PC-3 (cell line): ENCODE data around the gene PRDM15. TPM values are rescaled to one million over a fixed set of nuclear protein-coding genes. Genes with fewer than 3 reads are reported as not detected.

ENCODE experiments used
- ATAC-seq: fragments of 200-7000 bp; cut with Tn5 transposase; 2 replicates; pipeline ENCODE4 v1.9.1; 2020; ENCODE audit warnings: mild to moderate bottlenecking, moderate library complexity
- BruUV-seq: library from RNA; stranded (reverse); fragments of 400-500 nt; replicated peaks from 2 replicates; lab custom pipeline; 2021; lab: Mats Ljungman, UMichigan
- CTCF ChIA-PET: fragments of 300-600 bp; sonication (Branson Sonifier 250); formaldehyde crosslinking; loops from one replicate; lab custom pipeline; 2022; ENCODE audit warnings: antibody characterized with exemption; lab: Charles Lee
- POLR2A ChIA-PET: fragments of 300-600 bp; sonication (Branson Sonifier 250); formaldehyde crosslinking; loops from one replicate; lab custom pipeline; 2022; ENCODE audit warnings: antibody characterized with exemption; ENCODE audit not compliant: unreplicated experiment; lab: Charles Lee
- DNase-seq: peaks from one replicate; pipeline ENCODE4 v3.0.0-alpha.2; 2015
- H2AFZ ChIP-seq: fragments of 300-600 bp; sonication (generic); 2 replicates; pipeline ENCODE4 v1.6.0; 2016; ENCODE audit warnings: antibody characterized with exemption, low read length
- H3F3A ChIP-seq: fragments of 300-600 bp; sonication (generic); one replicate; pipeline ENCODE4 v1.6.0; 2017; ENCODE audit warnings: antibody characterized with exemption, low read length, control low read depth, mild to moderate bottlenecking; ENCODE audit not compliant: unreplicated experiment
- H3K27ac ChIP-seq: fragments of 300-600 bp; sonication (generic); 2 replicates; pipeline ENCODE4 v1.5.1; 2016; ENCODE audit warnings: mild to moderate bottlenecking, low read length
- H3K27me3 ChIP-seq: fragments of 300-600 bp; sonication (generic); 2 replicates; pipeline ENCODE4 v1.6.1; 2016; ENCODE audit warnings: low read length, mixed read lengths
- H3K36me3 ChIP-seq: fragments of 300-600 bp; sonication (generic); 2 replicates; pipeline ENCODE4 v1.6.1; 2016; ENCODE audit warnings: low read depth, mixed run types, low read length, mixed read lengths
- H3K4me1 ChIP-seq: fragments of 300-600 bp; sonication (generic); 2 replicates; pipeline ENCODE4 v1.5.1; 2016; ENCODE audit warnings: low read length; ENCODE audit not compliant: insufficient read depth
- H3K4me2 ChIP-seq: fragments of 300-600 bp; sonication (generic); 2 replicates; pipeline ENCODE4 v1.6.0; 2016; ENCODE audit warnings: low read length
- H3K4me3 ChIP-seq: fragments of 300-600 bp; sonication (generic); 2 replicates; pipeline ENCODE4 v1.5.1; 2016; ENCODE audit warnings: mild to moderate bottlenecking, low read length, mixed read lengths
- H3K79me2 ChIP-seq: fragments of 300-600 bp; sonication (generic); 2 replicates; pipeline ENCODE4 v1.6.1; 2017; ENCODE audit warnings: low read length, mixed read lengths
- H3K9ac ChIP-seq: fragments of 300-600 bp; sonication (generic); 2 replicates; pipeline ENCODE4 v1.6.0; 2016; ENCODE audit warnings: mild to moderate bottlenecking, low read length
- H3K9me2 ChIP-seq: fragments of 300-600 bp; sonication (generic); replicated peaks from 2 replicates; pipeline ENCODE4 v1.6.1; 2016; ENCODE audit warnings: mixed run types, low read length, mixed read lengths
- H3K9me3 ChIP-seq: fragments of 300-600 bp; sonication (generic); 2 replicates; pipeline ENCODE4 v1.6.1; 2016; ENCODE audit warnings: low read length, mixed read lengths
- H4K20me1 ChIP-seq: fragments of 300-600 bp; sonication (generic); 2 replicates; pipeline ENCODE4 v1.6.1; 2016; ENCODE audit warnings: low read length, mixed read lengths
- CTCF ChIP-seq: fragments of 300-600 bp; sonication (generic); conservative IDR thresholded peaks from 2 replicates; pipeline ENCODE4 v1.5.1; 2017; ENCODE audit warnings: antibody characterized with exemption, low read depth, mild to moderate bottlenecking, low read length
- EZH2 ChIP-seq: fragments of 300-600 bp; sonication (generic); IDR thresholded peaks from one replicate; pipeline ENCODE4 v1.6.1; 2017; ENCODE audit warnings: antibody characterized with exemption, mild to moderate bottlenecking, low read length; ENCODE audit not compliant: unreplicated experiment
- EZH2phosphoT487 ChIP-seq: fragments of 300-600 bp; sonication (generic); IDR thresholded peaks from 2 replicates; pipeline ENCODE4 v1.6.1; 2018; ENCODE audit warnings: mild to moderate bottlenecking, antibody characterized with exemption, low read length, borderline replicate concordance
- intact Hi-C: fragments of 100-400 bp; cut with micrococcal nuclease; formaldehyde crosslinking; loops from 2 replicates; pipeline ENCODE4 v1.9.0; 2023
- total RNA-seq: library from RNA; depleted of rRNA; stranded (reverse); fragments of >200 nt; gene quantifications from 2 replicates; pipeline ENCODE4 v1.2.3, GENCODE V29; 2014

The PRDM15 gene
- total RNA-seq, 1 experiment from 2014 or later, result 13.4 TPM

GRCh38 chr21:41765420-41765821, 113.7 kb downstream of the PRDM15 start:
- Histone ChIP-seq H3K9me2 (no peaks in the 10 kb centered on the region), H3K36me3 (peaks cover 50% of the 10 kb centered on the region), H3K9me3 (no peaks in the 10 kb centered on the region), H3K4me3 (peak overlapping the region; percentile 94), H2AFZ (no peak overlapping the region), H3K27ac (peak overlapping the region; percentile 97), H3K4me1 (peaks cover 59% of the 10 kb centered on the region), H3K4me2 (peak overlapping the region; percentile 98), H3K79me2 (peaks cover 89% of the 10 kb centered on the region), H3K9ac (peak overlapping the region; percentile 94), H3K27me3 (no peaks in the 10 kb centered on the region), H4K20me1 (peaks cover 63% of the 10 kb centered on the region), H3F3A (peaks cover 20% of the 10 kb centered on the region)
- ATAC-seq (no peak), DNase-seq (no peak)
- ChIA-PET CTCF (no interaction called here), POLR2A (interaction anchor here (0.7 to 1.2 kb wide), 4 partner anchors 14 to 463 kb away, joined by 3 to 7 read pairs (median 4); no protein-coding TSS in a partner anchor)
- intact Hi-C loops, result loop anchor here (5.0 to 10.0 kb wide), 3 partner anchors 169 to 258 kb away; partner anchors contain the start of gene TMPRSS2
- BruUV-seq, result TSS peak; percentile 34
- TF ChIP-seq CTCF (no peak), EZH2phosphoT487 (no peak)

GRCh38 chr21:41764558-41765419, 114.4 kb downstream of the PRDM15 start:
- H3K27ac ChIP-seq, result peak overlapping the region; percentile 97
- ATAC-seq (no peak), DNase-seq (peak; percentile 40)
- H2AFZ ChIP-seq, result no peak overlapping the region
- H3K27me3 ChIP-seq, result no peaks in the 10 kb centered on the region
- TF ChIP-seq EZH2, result no peak
- TF ChIP-seq CTCF, result no peak
- no peak for TF ChIP-seq EZH2phosphoT487
- peak overlapping the region; percentile 94 for H3K9ac ChIP-seq
- intact Hi-C loops, result loop anchor here (5.0 to 10.0 kb wide), 3 partner anchors 170 to 257 kb away; partner anchors contain the start of gene TMPRSS2
- H3K79me2 ChIP-seq, result peaks cover 91% of the 10 kb centered on the region
- peaks cover 63% of the 10 kb centered on the region for H3K4me1 ChIP-seq
- H4K20me1 ChIP-seq, result peaks cover 69% of the 10 kb centered on the region
- no TSS peak for BruUV-seq
- no peaks in the 10 kb centered on the region for H3K9me3 ChIP-seq
- CTCF ChIA-PET, result interaction anchor here (0.8 kb wide), 1 partner anchor 13 kb away, joined by 4 read pairs; no protein-coding TSS in a partner anchor
- H3K9me2 ChIP-seq, result no peaks in the 10 kb centered on the region
- H3K4me2 ChIP-seq, result peak overlapping the region; percentile 98
- peaks cover 56% of the 10 kb centered on the region for H3K36me3 ChIP-seq
- peaks cover 25% of the 10 kb centered on the region for H3F3A ChIP-seq
- POLR2A ChIA-PET, result interaction anchor here (0.7 kb wide), 2 partner anchors 13 to 463 kb away, joined by 3 to 4 read pairs; no protein-coding TSS in a partner anchor
- H3K4me3 ChIP-seq, result peak overlapping the region; percentile 94
